ENCODE measurements around the gene PIP4P1.

Gene PIP4P1

GRCh38 chr14:20415782-20416206, 45.4 kb downstream of the PIP4P1 start:
- no peak overlapping the region for H3K9ac ChIP-seq (ENCODE audit: low read depth, low read length)
- H3K27ac ChIP-seq (ENCODE audit: low read length): no peak overlapping the region
- peaks cover 7% of the 10 kb centered on the region; the same call in 1 of the 2 replicates for H3K27me3 ChIP-seq (ENCODE audit: insufficient read depth, low read length)
- peaks cover 8% of the 10 kb centered on the region; the same call in 1 of the 2 replicates for H3K4me1 ChIP-seq (ENCODE audit: insufficient read depth, low read length)
- H3K9me3 ChIP-seq (ENCODE audit: insufficient read depth, low read depth, low read length): no peaks in the 10 kb centered on the region
- H3K4me3 ChIP-seq (ENCODE audit: low read length): no peak overlapping the region
- no peaks in the 10 kb centered on the region for H3K36me3 ChIP-seq (ENCODE audit: insufficient read depth, low read depth, low read length)

- Histone ChIP-seq H3K27me3 (ENCODE audit: insufficient read depth, low read length) (peaks cover 7% of the 10 kb centered on the region; the same call in 1 of the 2 replicates), H3K4me3 (ENCODE audit: low read length) (peak overlapping the region; percentile 71), H3K36me3 (ENCODE audit: insufficient read depth, low read depth, low read length) (no peaks in the 10 kb centered on the region), H3K9me3 (ENCODE audit: insufficient read depth, low read depth, low read length) (no peaks in the 10 kb centered on the region), H3K27ac (ENCODE audit: low read length) (no peak overlapping the region), H3K9ac (ENCODE audit: low read depth, low read length) (peak overlapping the region; percentile 61; the same call in 1 of the 2 replicates), H3K4me1 (ENCODE audit: insufficient read depth, low read length) (peaks cover 8% of the 10 kb centered on the region; the same call in 1 of the 2 replicates)
These were observed 47.5 kb downstream of the PIP4P1 start for GRCh38 chr14:20413744-20414082.

- Histone ChIP-seq H3K27ac (ENCODE audit: low read length) (no peak within 1 kb of the TSS), H3K4me1 (ENCODE audit: insufficient read depth, low read length) (peaks cover 8% of the 10 kb centered on the region; the same call in 1 of the 2 replicates)
These were observed 48.1 kb downstream of the PIP4P1 start, which contains the start of gene TEP1 for GRCh38 chr14:20412876-20413743. TEP1 (minus strand) TSS chr14:20413501; CDS start chr14:20408439, 5,062 bp downstream.

GRCh38 chr14:20412411-20412810, 48.8 kb downstream of the PIP4P1 start:
- Histone ChIP-seq H3K36me3 (ENCODE audit: insufficient read depth, low read depth, low read length) (peaks cover 6% of the 10 kb centered on the region), H3K9me3 (ENCODE audit: insufficient read depth, low read depth, low read length) (no peaks in the 10 kb centered on the region), H3K9ac (ENCODE audit: low read depth, low read length) (no peak overlapping the region; the same call in 1 of the 2 replicates), H3K27ac (ENCODE audit: low read length) (no peak overlapping the region), H3K27me3 (ENCODE audit: insufficient read depth, low read length) (peaks cover 7% of the 10 kb centered on the region; the same call in 1 of the 2 replicates), H3K4me1 (ENCODE audit: insufficient read depth, low read length) (peaks cover 8% of the 10 kb centered on the region; the same call in 1 of the 2 replicates), H3K4me3 (ENCODE audit: low read length) (peak overlapping the region; percentile 71)

More at GRCh38 chr14:20412876-20413743, 48.1 kb downstream of the PIP4P1 start, which contains the start of gene TEP1:
- H3K27me3 ChIP-seq (ENCODE audit: insufficient read depth, low read length): peaks cover 7% of the 10 kb centered on the region; the same call in 1 of the 2 replicates
- peak within 1 kb of the TSS; percentile 71 for H3K4me3 ChIP-seq (ENCODE audit: low read length)
- H3K36me3 ChIP-seq (ENCODE audit: insufficient read depth, low read depth, low read length): no peaks in the 10 kb centered on the region
- no peaks in the 10 kb centered on the region for H3K9me3 ChIP-seq (ENCODE audit: insufficient read depth, low read depth, low read length)
- peak within 1 kb of the TSS; percentile 61 for H3K9ac ChIP-seq (ENCODE audit: low read depth, low read length)

- Histone ChIP-seq H3K36me3 (ENCODE audit: insufficient read depth, low read depth, low read length) (peaks cover 15% of the 10 kb centered on the region), H3K9ac (ENCODE audit: low read depth, low read length) (no peak overlapping the region), H3K27ac (ENCODE audit: low read length) (no peak overlapping the region)
These were observed 52.0 kb downstream of the PIP4P1 start for GRCh38 chr14:20409226-20409625.

More at GRCh38 chr14:20409226-20409625, 52.0 kb downstream of the PIP4P1 start:
- Histone ChIP-seq H3K27me3 (ENCODE audit: insufficient read depth, low read length) (peaks cover 4% of the 10 kb centered on the region; the same call in 1 of the 2 replicates), H3K4me3 (ENCODE audit: low read length) (no peak overlapping the region), H3K4me1 (ENCODE audit: insufficient read depth, low read length) (peaks cover 5% of the 10 kb centered on the region; the same call in 1 of the 2 replicates), H3K9me3 (ENCODE audit: insufficient read depth, low read depth, low read length) (no peaks in the 10 kb centered on the region)
